H1 (cell line): ENCODE data around the gene THRB. TPM values are rescaled to one million over a fixed set of nuclear protein-coding genes. Genes with fewer than 3 reads are reported as not detected.

Experiments used
- CTCF ChIA-PET: fragments of 300-600 bp; sonication (Branson Sonifier 250); formaldehyde crosslinking; loops from one replicate; lab custom pipeline; 2021; ENCODE audit not compliant: partially characterized antibody; lab: Charles Lee
- POLR2A ChIA-PET: fragments of 300-600 bp; sonication (Branson Sonifier 250); formaldehyde crosslinking; loops from one replicate; lab custom pipeline; 2021; ENCODE audit warnings: inconsistent platforms; ENCODE audit not compliant: partially characterized antibody; lab: Charles Lee
- DNase-seq, 2 experiments: peaks; one replicate each; pipeline versions ENCODE4 v3.0.0 to v3.0.0-alpha.2; 2010 to 2022; ENCODE audit warnings: low spot score in 2 of 2, low read depth in 1 of 2, mixed read lengths in 1 of 2
- FAIRE-seq: peaks from 2 replicates; lab custom pipeline; 2011; peaks lifted over from hg19 to GRCh38; lab: Jason Lieb, UNC
- H2AFZ ChIP-seq: 2 replicates; pipeline ENCODE4 v1.8.1; 2012; ENCODE audit warnings: low read length, inconsistent platforms
- H2AK5ac ChIP-seq: 2 replicates; pipeline ENCODE4 v1.6.1; 2013; ENCODE audit warnings: low read depth, low read length
- H2BK120ac ChIP-seq: replicated peaks from 2 replicates; pipeline ENCODE3; 2013; ENCODE audit warnings: low read depth, low read length, inconsistent platforms
- H2BK12ac ChIP-seq: 2 replicates; pipeline ENCODE4 v1.6.1; 2013; ENCODE audit warnings: low read depth, low read length
- H2BK15ac ChIP-seq: 2 replicates; pipeline ENCODE4 v1.6.1; 2013; ENCODE audit warnings: low read length
- H2BK20ac ChIP-seq: 2 replicates; pipeline ENCODE4 v1.6.1; 2013; ENCODE audit warnings: low read length
- H2BK5ac ChIP-seq: 2 replicates; pipeline ENCODE4 v1.6.1; 2013; ENCODE audit warnings: low read depth, low read length
- H3K14ac ChIP-seq: 2 replicates; pipeline ENCODE4 v1.6.1; 2013; ENCODE audit warnings: inconsistent platforms; ENCODE audit not compliant: insufficient read length
- H3K18ac ChIP-seq: 2 replicates; pipeline ENCODE4 v1.6.1; 2013; ENCODE audit warnings: low read length; ENCODE audit errors: extremely low read depth
- H3K23ac ChIP-seq: 2 replicates; pipeline ENCODE4 v1.6.1; 2013; ENCODE audit warnings: inconsistent platforms; ENCODE audit not compliant: insufficient read length
- H3K23me2 ChIP-seq: 2 replicates; pipeline ENCODE4 v1.6.1; 2013; ENCODE audit warnings: low read depth, low read length
- H3K27ac ChIP-seq: 2 replicates; pipeline ENCODE4 v1.6.1; 2011; ENCODE audit warnings: low read depth, low read length, inconsistent platforms
- H3K27me3 ChIP-seq, 4 experiments: replicated peaks in 1 of 4; 1 replicate in 1 of 4; 2 replicates in 3 of 4; pipeline versions ENCODE4 v1.6.1 to v1.8.1; 2011 to 2013; ENCODE audit warnings: low read length in 3 of 4, mild to moderate bottlenecking in 3 of 4, inconsistent platforms in 2 of 4, mixed read lengths in 2 of 4, moderate library complexity in 1 of 4; ENCODE audit not compliant: control insufficient read depth in 3 of 4, insufficient read depth in 3 of 4; ENCODE audit errors: extremely low read depth in 1 of 4
- H3K36me3 ChIP-seq, 4 experiments: 2 replicates each; pipeline versions ENCODE4 v1.6.1 to v1.8.1; 2011 to 2013; ENCODE audit warnings: mild to moderate bottlenecking in 4 of 4, low read length in 3 of 4, moderate library complexity in 2 of 4, control low read depth in 1 of 4, inconsistent platforms in 1 of 4; ENCODE audit not compliant: insufficient read depth in 4 of 4, control insufficient read depth in 2 of 4
- H3K4ac ChIP-seq: replicated peaks from 2 replicates; pipeline ENCODE3; 2013; ENCODE audit warnings: low read length, low read depth, mixed read lengths, inconsistent platforms; ENCODE audit not compliant: insufficient read length
- H3K4me1 ChIP-seq, 4 experiments: replicated peaks in 1 of 4; 1 replicate in 1 of 4; 2 replicates in 3 of 4; pipeline versions ENCODE4 v1.6.1 to v1.8.1; 2011 to 2013; ENCODE audit warnings: low read length in 3 of 4, inconsistent platforms in 2 of 4, mixed read lengths in 1 of 4; ENCODE audit not compliant: insufficient read depth in 4 of 4, control insufficient read depth in 3 of 4
- H3K4me2 ChIP-seq, 2 experiments: 2 replicates each; pipeline versions ENCODE4 v1.6.1 to v1.8.1; 2011 to 2013; ENCODE audit warnings: low read depth in 2 of 2, low read length in 2 of 2, control low read depth in 1 of 2, inconsistent platforms in 1 of 2, mild to moderate bottlenecking in 1 of 2; ENCODE audit not compliant: insufficient read depth in 1 of 2
- H3K4me3 ChIP-seq, 4 experiments: fragments of 200-600, 300-600 bp in 1 of 4; sonication (generic), shearing (Covaris generic), sonication (Bioruptor Twin) in 1 of 4; 2 replicates each; pipeline versions ENCODE4 v1.5.1 to v1.8.1; 2011 to 2016; ENCODE audit warnings: low read length in 4 of 4, low read depth in 3 of 4, control low read depth in 2 of 4, inconsistent platforms in 2 of 4, mild to moderate bottlenecking in 2 of 4, mixed read lengths in 1 of 4, moderate library complexity in 1 of 4; ENCODE audit not compliant: insufficient read depth in 2 of 4; ENCODE audit errors: extremely low read depth in 1 of 4
- H3K56ac ChIP-seq: replicated peaks from 2 replicates; pipeline ENCODE3; 2013; ENCODE audit warnings: low read depth, mild to moderate bottlenecking, mixed read lengths, low read length, inconsistent platforms; ENCODE audit not compliant: insufficient read length
- H3K79me1 ChIP-seq: 2 replicates; pipeline ENCODE4 v1.6.1; 2013; ENCODE audit warnings: low read depth, low read length, control low read depth
- H3K79me2 ChIP-seq, 2 experiments: 2 replicates each; pipeline versions ENCODE4 v1.6.1 to v1.8.1; 2012 to 2013; ENCODE audit warnings: low read length in 2 of 2, mild to moderate bottlenecking in 2 of 2, inconsistent platforms in 1 of 2; ENCODE audit not compliant: insufficient read depth in 2 of 2, control insufficient read depth in 1 of 2
- H3K9ac ChIP-seq, 4 experiments: replicated peaks in 1 of 4; 1 replicate in 1 of 4; 2 replicates in 3 of 4; pipeline versions ENCODE4 v1.6.1 to v1.8.1; 2011 to 2013; ENCODE audit warnings: low read depth in 3 of 4, low read length in 3 of 4, control low read depth in 2 of 4, mild to moderate bottlenecking in 2 of 4, moderate library complexity in 2 of 4, inconsistent platforms in 1 of 4; ENCODE audit errors: extremely low read depth in 1 of 4
- H3K9me3 ChIP-seq, 2 experiments: 2 replicates each; pipeline versions ENCODE4 v1.6.1 to v1.8.1; 2012 to 2013; ENCODE audit warnings: mild to moderate bottlenecking in 2 of 2, moderate library complexity in 2 of 2, control low read depth in 1 of 2, inconsistent platforms in 1 of 2, low read depth in 1 of 2, low read length in 1 of 2, mixed read lengths in 1 of 2; ENCODE audit not compliant: insufficient read depth in 2 of 2
- H4K20me1 ChIP-seq, 2 experiments: replicated peaks in 1 of 2; 2 replicates each; pipeline versions ENCODE3 to v1.8.1; 2011 to 2013; ENCODE audit warnings: inconsistent platforms in 2 of 2, low read length in 2 of 2, mild to moderate bottlenecking in 1 of 2; ENCODE audit not compliant: insufficient read depth in 2 of 2, control insufficient read depth in 1 of 2
- H4K5ac ChIP-seq: 2 replicates; pipeline ENCODE4 v1.6.1; 2013; ENCODE audit warnings: low read length, low read depth, mixed read lengths, inconsistent platforms; ENCODE audit not compliant: insufficient read length
- H4K8ac ChIP-seq: 2 replicates; pipeline ENCODE4 v1.8.0; 2013; ENCODE audit warnings: mild to moderate bottlenecking, moderate library complexity, low read length, inconsistent platforms; ENCODE audit not compliant: insufficient read depth; ENCODE audit errors: extremely low read depth
- H4K91ac ChIP-seq: replicated peaks from 2 replicates; pipeline ENCODE3; 2013; ENCODE audit warnings: low read length, mixed read lengths, inconsistent platforms; ENCODE audit not compliant: insufficient read length
- BRCA1 ChIP-seq: IDR thresholded peaks from 2 replicates; pipeline ENCODE4 v1.6.1; 2012; ENCODE audit warnings: low read depth, low read length, improper control_type of control experiment
- EP300 ChIP-seq, 2 experiments: IDR thresholded peaks; 1 replicate in 1 of 2; 2 replicates in 1 of 2; pipeline ENCODE4 v1.6.1; 2011 to 2012; ENCODE audit warnings: low read depth in 2 of 2, low read length in 2 of 2, mild to moderate bottlenecking in 2 of 2, borderline replicate concordance in 1 of 2, inconsistent platforms in 1 of 2, moderate library complexity in 1 of 2
- POLR2A ChIP-seq, 2 experiments: IDR thresholded peaks; 1 replicate in 1 of 2; 2 replicates in 1 of 2; pipeline ENCODE4 v1.6.1; 2011; ENCODE audit warnings: low read depth in 2 of 2, low read length in 2 of 2, mild to moderate bottlenecking in 2 of 2; ENCODE audit errors: control extremely low read depth in 1 of 2
- RBBP5 ChIP-seq: IDR thresholded peaks from 2 replicates; pipeline ENCODE4 v1.7.1; 2012; ENCODE audit warnings: low read depth, mild to moderate bottlenecking, inconsistent platforms, low read length, moderate library complexity, borderline replicate concordance
- SRF ChIP-seq: IDR thresholded peaks from 2 replicates; pipeline ENCODE4 v1.6.1; 2011; ENCODE audit warnings: mild to moderate bottlenecking, low read depth, low read length, moderate library complexity
- TAF7 ChIP-seq: optimal IDR thresholded peaks from 2 replicates; pipeline ENCODE3; 2011; ENCODE audit warnings: low read depth, mild to moderate bottlenecking, inconsistent platforms, low read length, moderate library complexity, borderline replicate concordance
- TCF12 ChIP-seq: IDR thresholded peaks from 2 replicates; pipeline ENCODE4 v1.6.1; 2011; ENCODE audit warnings: low read depth, mild to moderate bottlenecking, low read length
- YY1 ChIP-seq: IDR thresholded peaks from 2 replicates; pipeline ENCODE4 v1.6.1; 2011; ENCODE audit warnings: low read depth, mild to moderate bottlenecking, low read length
- WGBS, 2 experiments: shearing (Covaris generic) in 1 of 2; methylation state at CpG; one replicate each; pipeline versions ENCODE4 v1.1.6 to v1.1.7; 2013 to 2015; ENCODE audit warnings: low lambda C conversion rate in 2 of 2, mixed read lengths in 2 of 2, inconsistent platforms in 1 of 2, low coverage in 1 of 2, missing lambda C conversion rate in 1 of 2; ENCODE audit not compliant: insufficient replicate concordance in 2 of 2, insufficient coverage in 1 of 2, insufficient read length in 1 of 2; ENCODE audit errors: extremely low coverage in 1 of 2, missing lambda C conversion rate in 1 of 2; 5-methylcytosine and 5-hydroxymethylcytosine counted together
- polyA plus RNA-seq, 7 experiments: library from polyadenylated mRNA; depleted of rRNA in 3 of 7; stranded (reverse) in 5 of 7; unstranded in 2 of 7; fragments of >200 nt in 5 of 7; fragments of 200-250 nt in 2 of 7; gene quantifications; 1 replicate in 5 of 7; 2 replicates in 1 of 7; 4 replicates in 1 of 7; pipeline versions ENCODE4 v1.2.1 to v1.2.3, GENCODE V29; 2011 to 2013; ENCODE audit warnings: missing spikeins in 2 of 7, mixed read lengths in 2 of 7
- total RNA-seq: library from RNA; stranded (reverse); fragmentation: NEBNext Ultra II Directional; extraction: Animal tissue kit (Norgen Biotek cat#: 25700); gene quantifications from 2 replicates; pipeline ENCODE4 v1.2.1, GENCODE V29; 2021

Gene THRB
- total and polyA plus RNA-seq, 2 of the 8 experiments (the other 6 are each of a cell fraction or from before 2014, with no cell fraction given): 0.98 to 3.9 TPM

- no peak overlapping the region for H3K9ac ChIP-seq
- H3K79me1 ChIP-seq: no peaks in the 10 kb centered on the region
- H4K20me1 ChIP-seq: no peaks in the 10 kb centered on the region
- no peak overlapping the region for H2AFZ ChIP-seq
- H2BK20ac ChIP-seq: no peak overlapping the region
- 88% methylated on average over 2 of the region's 2 CpGs; no CpG with 5 or more reads in 1 of the 2 experiments for WGBS, 2 experiments
- H3K14ac ChIP-seq: no peak overlapping the region
- DNase-seq (no peak), FAIRE-seq (no peak)
- H3K27me3 ChIP-seq: no peaks in the 10 kb centered on the region
- no peak overlapping the region for H3K56ac ChIP-seq
- H3K4me1 ChIP-seq: peaks cover 0 to 4% (median 1%) of the 10 kb centered on the region in 4 experiments; a peak in 2 of 7 replicates
- H2BK120ac ChIP-seq: no peak overlapping the region
- no peak overlapping the region for H2BK5ac ChIP-seq
- H3K27ac ChIP-seq: no peak overlapping the region
- H3K79me2 ChIP-seq: no peaks in the 10 kb centered on the region
- H3K18ac ChIP-seq: no peak overlapping the region
- no peaks in the 10 kb centered on the region for H3K9me3 ChIP-seq
- POLR2A ChIA-PET: no interaction called here
- H3K23ac ChIP-seq: no peak overlapping the region
- H2BK12ac ChIP-seq: no peak overlapping the region
- H3K4ac ChIP-seq: no peak overlapping the region
- no peak overlapping the region for H3K4me3 ChIP-seq
- H4K5ac ChIP-seq: no peak overlapping the region
- no peaks in the 10 kb centered on the region for H3K36me3 ChIP-seq
- no peak overlapping the region for H2BK15ac ChIP-seq
- CTCF ChIA-PET: interaction anchor here (0.8 to 3.9 kb wide), 7 partner anchors 10 to 229 kb away, joined by 3 to 25 read pairs (median 6); no protein-coding TSS in a partner anchor
- no peak overlapping the region for H2AK5ac ChIP-seq
- no peak overlapping the region for H3K4me2 ChIP-seq
- H3K23me2 ChIP-seq: no peaks in the 10 kb centered on the region
- no peak overlapping the region for H4K91ac ChIP-seq
- H4K8ac ChIP-seq: no peak overlapping the region
- TF ChIP-seq BRCA1: no peak
- TF ChIP-seq SRF: no peak
- TF ChIP-seq TCF12: no peak
- TF ChIP-seq RBBP5: no peak
- TF ChIP-seq YY1: no peak
- TF ChIP-seq POLR2A (IDR thresholded peaks at IDR 0.05; ENCODE audit: control extremely low read depth in 1 of 2, low read depth in 2 of 2, low read length in 2 of 2): no peak
- TF ChIP-seq EP300 (IDR thresholded peaks at IDR 0.05; ENCODE audit: borderline replicate concordance in 1 of 2, low read depth in 2 of 2, low read length in 2 of 2): no peak
- TF ChIP-seq TAF7: no peak
Measured at GRCh38 chr3:24226397-24226796, 268.3 kb downstream of the THRB start.
